GM23248 (cell line): Measurements from ENCODE around the gene ADAMTS3.

Experiments used
- EZH2 ChIP-seq: fragments of 200-600 bp; sonication (generic); IDR thresholded peaks from 2 replicates; pipeline ENCODE4 v1.6.1; 2018; ENCODE audit warnings: antibody characterized with exemption, mild to moderate bottlenecking; ENCODE audit not compliant: insufficient read depth, poor library complexity, severe bottlenecking
- EZH2phosphoT487 ChIP-seq: fragments of 200-600 bp; sonication (generic); IDR thresholded peaks from 2 replicates; pipeline ENCODE4 v1.6.1; 2018; ENCODE audit warnings: antibody characterized with exemption, moderate library complexity, mild to moderate bottlenecking, low read depth; ENCODE audit not compliant: insufficient read depth

DNA sequence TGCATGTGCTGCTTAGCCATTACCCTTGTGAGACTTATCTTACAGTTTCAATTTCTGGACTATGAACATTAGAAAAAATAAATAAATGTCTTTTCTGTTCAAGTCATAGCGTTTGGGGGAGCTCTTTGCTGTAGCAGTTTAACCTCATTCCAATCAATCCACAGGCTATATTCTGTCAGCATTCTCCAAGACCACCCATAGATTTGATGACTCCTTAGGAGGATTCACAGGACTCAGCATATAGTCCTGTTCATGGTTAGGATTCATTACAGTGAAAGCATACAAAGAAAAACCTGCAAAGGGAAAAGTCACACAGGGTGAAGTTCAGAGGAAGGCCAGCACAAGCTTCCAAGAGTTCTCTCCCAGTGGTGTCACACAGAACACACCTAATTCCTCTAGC, 180.5 kb downstream of the ADAMTS3 start:
- TF ChIP-seq EZH2phosphoT487 (no peak), EZH2 (no peak)
